Stimulated activated CD4-positive, alpha-beta T cell treated with anti-CD3 and anti-CD28 coated beads, Interleukin-12 subunit alpha, Interleukin-12 subunit beta, amount 100 ng/mL, for 48 hours (primary cell): ENCODE measurements around the gene PARD3.

ENCODE experiments used
- DNase-seq, 3 donors: peaks; one replicate each; pipeline ENCODE4 v3.0.0-alpha.2; 2020; ENCODE audit warnings: low read depth in 2 of 3, low spot score in 1 of 3

PARD3 gene

GRCh38 chr10:34825414-34825813 is 10.3 kb upstream of the PARD3 start:
- no peak for DNase-seq

- no peak for DNase-seq
Observed at GRCh38 chr10:34824870-34825269, 9.8 kb upstream of the PARD3 start.

GRCh38 chr10:34821587-34822585 is 6.8 kb upstream of the PARD3 start:
- DNase-seq, result no peak

- DNase-seq, result no peak
Observed at GRCh38 chr10:34817586-34817985, 2.5 kb upstream of the PARD3 start.

- no peak for DNase-seq
Observed at GRCh38 chr10:34817054-34817453, 2.0 kb upstream of the PARD3 start.

GRCh38 chr10:34816501-34817002 is 1.5 kb upstream of the PARD3 start:
- DNase-seq, result no peak

- DNase-seq, result no peak
Observed at GRCh38 chr10:34816085-34816496, 995 bp upstream of the PARD3 start.

GRCh38 chr10:34814913-34815184 is 247 bp downstream of the PARD3 start:
- no peak for DNase-seq

GRCh38 chr10:34814223-34814912 is 728 bp downstream of the PARD3 start:
- no peak for DNase-seq

GRCh38 chr10:34813626-34814222 is 1.4 kb downstream of the PARD3 start:
- no peak for DNase-seq

- DNase-seq, result no peak
Observed at GRCh38 chr10:34812771-34813170, 2.3 kb downstream of the PARD3 start.

- DNase-seq, result no peak
Observed at GRCh38 chr10:34811968-34812514, 3.1 kb downstream of the PARD3 start.

- no peak for DNase-seq
Observed at GRCh38 chr10:34811126-34811967, 3.7 kb downstream of the PARD3 start.

- no peak for DNase-seq
Observed at GRCh38 chr10:34809796-34810195, 5.3 kb downstream of the PARD3 start.

- no peak for DNase-seq
Observed at GRCh38 chr10:34808801-34809745, 6.0 kb downstream of the PARD3 start.

- no peak for DNase-seq
Observed at GRCh38 chr10:34808336-34808735, 6.8 kb downstream of the PARD3 start.

GRCh38 chr10:34804306-34804705 is 10.8 kb downstream of the PARD3 start:
- DNase-seq, result no peak

- no peak for DNase-seq
Observed at GRCh38 chr10:34802692-34803091, 12.4 kb downstream of the PARD3 start.

- no peak for DNase-seq
Observed at GRCh38 chr10:34801097-34801733, 13.9 kb downstream of the PARD3 start.
